Stimulated activated CD8-positive, alpha-beta memory T cell treated with anti-CD3 and anti-CD28 coated beads, Interleukin-7, amount 100 ng/mL, for 24 hours (primary cell): ENCODE measurements around the gene MBNL1.

ENCODE experiments used
- DNase-seq: peaks from one replicate; pipeline ENCODE4 v3.0.0-alpha.2; 2020; ENCODE audit warnings: low read depth

Gene MBNL1

DNA sequence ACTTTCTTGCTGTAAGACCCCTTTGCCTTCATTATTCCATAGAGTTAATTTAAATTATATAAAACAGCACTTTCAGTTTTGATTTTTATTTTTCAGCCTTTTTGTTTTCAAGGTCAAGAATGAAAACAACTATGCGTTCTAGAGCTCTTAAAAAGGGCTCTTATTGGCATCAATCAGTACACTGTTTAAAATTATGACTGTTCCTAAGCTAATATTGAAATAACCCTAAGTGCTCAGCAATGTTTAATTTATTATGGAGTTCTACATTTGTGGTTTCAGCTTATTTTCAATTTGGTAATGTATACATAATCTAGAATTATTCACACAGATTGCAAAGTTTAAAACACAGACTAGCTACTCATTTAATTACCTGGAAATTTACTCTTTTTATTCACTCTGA lies 179.4 kb downstream of the MBNL1 start:
- no peak for DNase-seq

- DNase-seq, result no peak
These were observed 183.6 kb downstream of the MBNL1 start for GRCh38 chr3:152452318-152452717.

DNA sequence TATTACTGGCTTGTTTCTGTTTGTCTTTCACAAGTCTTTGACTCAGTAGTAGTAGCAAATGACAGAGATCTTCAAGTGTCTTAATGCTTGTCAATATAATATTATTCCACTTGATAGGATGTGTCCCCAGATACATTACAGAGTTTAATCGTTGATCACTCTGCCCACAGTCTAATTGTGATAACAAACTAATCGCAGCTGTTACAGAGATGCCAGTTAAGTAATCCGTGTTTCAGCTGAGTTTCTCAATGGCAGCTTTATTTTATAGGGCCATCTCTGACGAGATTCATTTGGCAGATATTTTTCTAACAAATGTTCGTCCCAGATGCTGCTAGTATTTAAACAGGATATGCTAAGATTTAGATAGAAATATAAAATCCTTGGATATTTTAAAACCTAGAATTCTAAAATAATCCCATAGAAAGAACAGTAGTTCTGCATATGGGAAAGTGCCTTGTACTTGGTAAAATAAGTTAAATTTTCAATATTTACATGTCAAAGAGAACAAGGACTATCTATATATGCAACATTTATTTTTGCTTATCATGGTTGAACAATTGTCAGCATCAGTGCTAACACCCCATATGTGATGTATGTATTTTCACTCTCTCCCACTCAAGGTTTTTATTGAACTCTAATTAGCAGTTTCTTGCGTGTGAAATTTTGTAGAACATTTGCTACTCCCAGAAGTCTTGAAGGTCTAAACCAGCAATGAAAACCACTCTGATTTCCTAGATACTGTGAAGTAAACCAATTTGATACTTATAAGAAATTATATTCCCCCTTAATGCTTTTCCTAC lies 185.5 kb downstream of the MBNL1 start:
- no peak for DNase-seq

- no peak for DNase-seq
These were observed 187.3 kb downstream of the MBNL1 start for GRCh38 chr3:152455989-152456388.

DNA sequence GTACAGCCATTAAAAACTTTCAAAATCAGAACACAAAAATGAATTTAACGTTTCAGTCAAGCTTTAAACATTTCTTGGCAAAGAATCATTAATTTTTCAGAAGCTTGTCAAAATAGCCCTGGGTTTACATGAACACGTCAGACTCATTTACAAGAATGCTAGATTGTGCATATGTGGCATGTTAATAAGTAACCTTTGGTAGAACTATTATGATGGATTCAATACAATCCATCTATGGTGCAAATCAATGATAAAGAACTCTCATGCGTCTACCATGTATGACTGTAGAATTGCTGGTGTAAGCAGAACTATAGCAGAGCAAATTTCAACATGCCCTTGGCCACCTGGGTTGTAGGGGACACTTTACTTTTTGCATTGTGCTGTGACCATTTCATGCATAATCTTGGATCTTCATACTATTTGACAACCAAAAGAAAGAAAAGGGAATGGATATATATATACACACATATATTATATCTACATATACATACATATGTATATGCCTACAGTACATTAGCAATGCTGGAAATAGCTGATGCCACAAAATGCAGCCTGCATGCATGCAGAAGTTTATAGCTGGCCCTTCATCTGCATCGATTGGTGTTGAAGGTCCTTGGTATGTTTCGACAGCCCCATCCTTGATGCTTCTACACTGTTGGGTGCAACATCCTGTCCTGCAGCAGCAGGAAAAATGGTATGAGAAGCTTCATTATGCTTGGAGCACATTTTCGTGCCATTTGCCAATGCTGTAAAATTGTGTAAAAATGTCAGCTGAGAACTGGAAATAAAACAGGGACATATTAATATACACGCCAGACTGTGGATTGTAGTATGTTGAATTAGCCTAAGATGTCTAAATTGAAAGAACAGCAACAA lies 189.0 kb downstream of the MBNL1 start:
- no peak for DNase-seq

DNA sequence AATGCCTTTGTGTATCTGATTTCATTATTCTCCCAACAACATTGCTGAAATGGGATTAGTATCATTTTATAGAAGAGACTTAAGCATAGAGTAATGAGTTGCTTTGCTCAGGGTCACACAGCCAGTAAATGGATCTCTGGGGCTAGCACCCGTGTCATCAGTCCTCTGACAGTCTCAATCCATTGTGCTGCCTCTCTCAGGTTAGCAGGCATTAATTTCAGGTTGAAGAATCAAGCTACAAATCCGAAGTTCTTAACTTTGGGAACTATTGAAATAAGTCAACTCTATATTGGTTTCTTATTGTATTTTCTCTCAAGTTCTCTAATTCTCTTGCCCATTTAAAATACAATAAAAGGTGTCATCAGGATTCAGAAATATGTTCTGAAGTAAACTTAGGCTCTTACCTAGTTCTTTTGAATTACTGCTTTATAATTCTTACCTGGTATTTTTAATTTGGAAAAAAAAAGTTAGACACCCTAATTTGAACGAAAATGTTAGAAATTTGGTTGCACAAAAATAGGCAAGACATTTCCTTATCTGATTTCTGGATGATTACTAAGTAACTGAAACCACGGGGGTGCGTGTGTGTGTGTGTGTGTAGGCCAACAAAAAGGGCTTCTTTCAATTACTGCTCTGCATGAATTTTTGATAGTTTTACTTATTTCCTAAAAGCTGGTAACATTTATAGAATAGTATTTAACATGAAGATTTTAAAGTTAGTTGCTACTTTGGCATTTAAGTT lies 189.8 kb downstream of the MBNL1 start:
- DNase-seq, result no peak

DNA sequence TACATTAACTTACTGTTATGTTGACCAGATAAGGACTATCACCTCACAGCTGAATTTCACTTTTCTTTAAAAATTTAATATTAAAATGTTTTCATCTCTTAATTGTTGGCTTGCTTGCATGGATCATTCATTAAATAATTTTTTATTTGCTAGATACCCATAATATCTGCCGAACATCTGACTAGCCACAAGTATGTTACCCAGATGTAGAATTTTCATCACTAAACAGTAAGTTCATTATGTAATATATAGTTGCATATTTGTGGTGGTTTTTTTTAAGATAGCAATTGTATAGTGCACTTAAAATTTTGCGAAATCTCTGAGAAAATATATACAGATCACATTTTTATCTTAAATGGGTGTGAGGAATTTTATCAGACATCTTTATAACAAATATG lies 190.4 kb downstream of the MBNL1 start:
- DNase-seq, result no peak

- DNase-seq, result no peak
These were observed 190.8 kb downstream of the MBNL1 start for GRCh38 chr3:152459572-152459971.

- DNase-seq, result no peak
These were observed 192.2 kb downstream of the MBNL1 start for GRCh38 chr3:152460936-152461335.

- DNase-seq, result no peak
These were observed 192.7 kb downstream of the MBNL1 start for GRCh38 chr3:152461460-152461859.

GRCh38 chr3:152466784-152467183 lies 198.1 kb downstream of the MBNL1 start:
- DNase-seq, result no peak

GRCh38 chr3:152469248-152470025 lies 200.7 kb downstream of the MBNL1 start:
- DNase-seq, result no peak

DNA sequence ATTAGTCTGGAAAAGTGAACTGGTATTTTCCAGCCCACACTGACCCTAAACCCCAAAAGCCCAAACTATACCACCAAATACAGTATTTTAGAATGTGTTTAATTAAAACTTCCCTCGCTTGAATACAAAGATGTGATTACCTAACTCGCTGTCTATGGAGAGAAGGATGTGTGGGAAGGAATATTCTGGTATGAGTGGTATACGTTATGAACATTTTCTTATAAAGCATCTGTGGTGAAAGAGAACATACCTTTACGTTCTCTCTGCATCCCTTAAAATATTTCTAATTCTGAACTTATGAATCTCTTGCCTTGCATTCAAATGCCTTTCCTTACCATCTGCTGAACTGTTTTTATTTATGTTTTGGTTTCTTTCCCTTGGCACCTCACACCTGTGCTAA lies 201.4 kb downstream of the MBNL1 start:
- no peak for DNase-seq

DNA sequence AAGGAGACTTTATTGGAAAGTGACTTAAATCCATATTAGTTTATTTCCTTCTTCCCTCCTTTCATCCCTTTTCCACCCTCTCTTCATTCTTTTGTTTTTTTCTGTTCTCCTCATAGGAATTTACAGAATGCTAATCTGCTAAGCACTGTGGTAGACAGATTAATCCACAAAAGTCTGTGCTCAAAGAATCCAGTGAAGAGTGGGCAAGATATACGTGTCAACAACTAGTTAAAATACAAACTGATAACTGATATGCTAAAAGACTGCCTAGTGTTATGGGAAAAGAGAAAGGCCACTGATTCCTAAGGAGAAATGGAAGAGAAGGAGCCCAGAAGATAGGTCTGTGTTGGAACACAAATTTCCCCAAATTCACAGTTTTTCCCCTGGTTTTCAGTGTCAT lies 202.2 kb downstream of the MBNL1 start:
- DNase-seq, result no peak

- peak; percentile 35 for DNase-seq
These were observed 203.3 kb downstream of the MBNL1 start for GRCh38 chr3:152471814-152472671.

DNA sequence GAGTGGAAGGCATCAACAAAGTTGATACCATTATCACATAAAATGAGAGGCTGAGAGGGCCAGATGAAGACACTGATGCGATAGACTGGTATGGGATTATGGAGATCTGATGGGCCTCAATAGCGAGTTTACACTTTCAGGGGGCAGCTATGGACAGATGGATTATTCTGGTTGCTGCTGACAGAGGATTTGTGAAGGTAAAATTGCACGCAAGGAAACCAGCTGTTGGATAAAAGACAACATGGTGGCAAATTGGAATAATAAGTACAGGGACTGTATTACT lies 203.9 kb downstream of the MBNL1 start:
- DNase-seq, result no peak

GRCh38 chr3:152474585-152474984 lies 205.9 kb downstream of the MBNL1 start:
- DNase-seq, result no peak

DNA sequence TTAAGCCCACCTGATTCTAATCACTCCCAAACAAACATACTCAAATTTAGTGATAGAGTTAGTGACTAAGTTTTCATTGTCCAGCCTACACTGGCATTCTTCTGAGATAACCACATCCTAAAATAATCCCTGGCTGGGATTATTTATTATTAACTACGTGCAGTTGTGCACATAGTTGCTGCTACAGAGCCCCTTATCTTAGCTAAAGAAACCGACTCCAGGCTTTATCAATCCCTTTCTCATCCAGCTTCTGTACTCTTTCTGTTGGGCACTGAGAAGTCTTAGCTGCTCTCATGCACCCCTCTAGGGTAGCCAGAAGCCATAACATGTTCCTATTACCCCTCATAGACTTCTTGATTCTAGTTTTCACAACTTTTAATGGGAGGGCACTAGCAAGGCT lies 208.7 kb downstream of the MBNL1 start:
- DNase-seq, result no peak

GRCh38 chr3:152480282-152480953 lies 211.7 kb downstream of the MBNL1 start:
- DNase-seq, result no peak

DNA sequence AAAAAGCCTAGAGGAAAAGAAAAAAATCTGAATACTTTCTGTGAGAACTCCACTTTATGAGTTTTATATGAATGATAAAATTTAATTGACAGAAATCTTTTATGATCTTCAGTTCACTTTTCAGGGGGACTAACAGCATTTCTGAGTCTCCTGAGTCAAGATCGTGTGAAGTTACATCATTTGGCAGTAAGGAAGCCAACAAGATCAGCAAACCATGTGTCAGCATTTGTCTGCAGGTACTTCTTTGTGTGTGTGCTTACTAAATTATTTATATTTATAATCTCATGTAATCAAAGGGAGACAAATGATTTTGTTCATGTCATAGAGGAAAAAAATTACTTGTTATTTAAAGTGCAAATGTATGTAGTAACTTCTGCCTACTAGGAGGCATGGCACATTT lies 217.6 kb downstream of the MBNL1 start:
- no peak for DNase-seq

- DNase-seq, result no peak
These were observed 219.7 kb downstream of the MBNL1 start for GRCh38 chr3:152488449-152488848.
